Mucosa of descending colon (tissue), 3 donors: ENCODE data around the gene CLCN2. TPM values are rescaled to one million over a fixed set of nuclear protein-coding genes. Genes with fewer than 3 reads are reported as not detected.

Experiments used
- ATAC-seq: fragments of 200-7000 bp; cut with Tn5 transposase; one replicate; pipeline ENCODE4 v1.9.1; 2020; ENCODE audit warnings: mild to moderate bottlenecking, moderate library complexity
- DNase-seq, 3 donors: peaks; one replicate each; pipeline ENCODE4 v3.0.0-alpha.2; 2020
- H3K36me3 ChIP-seq: fragments of 200-600 bp; one replicate; pipeline ENCODE4 v1.8.0; 2021; ENCODE audit warnings: low read depth, mild to moderate bottlenecking
- H3K4me1 ChIP-seq: fragments of 200-600 bp; one replicate; pipeline ENCODE4 v1.8.0; 2021; ENCODE audit warnings: low read depth, mild to moderate bottlenecking
- H3K4me3 ChIP-seq: fragments of 200-600 bp; one replicate; pipeline ENCODE4 v1.8.0; 2021; ENCODE audit warnings: mild to moderate bottlenecking
- H3K9me3 ChIP-seq: fragments of 200-600 bp; one replicate; pipeline ENCODE4 v1.8.0; 2021; ENCODE audit warnings: mild to moderate bottlenecking
- intact Hi-C, 2 donors: fragments of 100-400 bp; cut with DNase I in 1 of 2; cut with micrococcal nuclease in 1 of 2; formaldehyde crosslinking; loops; one replicate each; pipeline versions ENCODE4 v1.11.0 to v1.11.1; 2022; cut with DNase I, micrococcal nuclease
- total RNA-seq, 3 donors: library from RNA; stranded (reverse); fragmentation: NEBNext Ultra II Directional in 2 of 3; extraction: Animal tissue kit (Norgen Biotek cat#: 25700) in 2 of 3; gene quantifications; one replicate each; pipeline versions ENCODE4 v1.2.1 to v1.2.4, GENCODE V29; 2021 to 2023
- TF ChIP-seq, protein P1 (sequence below): fragments of 200-600 bp; IDR thresholded peaks from one replicate; pipeline ENCODE4 v1.8.0; 2022; ENCODE audit warnings: antibody characterized with exemption, mild to moderate bottlenecking
- donor health status: DM: no; HTN: no; CAD: no; lungs with moderate emphysema.
- donor health status: DM: no; HTN: no; CAD: no.
- donor health status: DM: no; HTN: yes; CAD: no.

Gene CLCN2
- total RNA-seq, 3 donors from 2014 or later: 31.1 to 105 (median 72.0) TPM

DNA sequence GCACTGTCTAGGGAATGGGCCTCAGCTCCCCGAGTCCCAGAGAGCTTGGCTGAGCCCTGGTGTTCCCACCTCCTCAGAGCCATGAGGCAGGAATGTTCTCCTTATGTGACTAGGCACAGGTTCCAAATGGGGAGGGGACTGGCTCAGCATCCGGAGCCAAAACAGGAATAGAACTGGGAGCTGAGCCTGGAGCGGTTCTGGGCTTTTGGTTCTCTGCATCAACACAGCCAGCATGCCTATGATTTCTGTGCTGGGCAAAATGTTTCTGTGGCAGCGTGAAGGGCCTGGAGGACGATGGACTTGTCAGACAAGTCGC is 24.0 kb downstream of the CLCN2 start, which contains the start of gene FAM131A:
Gene FAM131A (plus strand): TSS at position 202 of the 316 bp plus-strand sequence. CDS start 31 bp downstream, at position 233.
- intact Hi-C loops: no loop called here
- H3K9me3 ChIP-seq: no peaks in the 10 kb centered on the region
- DNase-seq (peak in 1 of 3 donors; percentile 42), ATAC-seq (no peak)
- TF ChIP-seq, protein P1, sequence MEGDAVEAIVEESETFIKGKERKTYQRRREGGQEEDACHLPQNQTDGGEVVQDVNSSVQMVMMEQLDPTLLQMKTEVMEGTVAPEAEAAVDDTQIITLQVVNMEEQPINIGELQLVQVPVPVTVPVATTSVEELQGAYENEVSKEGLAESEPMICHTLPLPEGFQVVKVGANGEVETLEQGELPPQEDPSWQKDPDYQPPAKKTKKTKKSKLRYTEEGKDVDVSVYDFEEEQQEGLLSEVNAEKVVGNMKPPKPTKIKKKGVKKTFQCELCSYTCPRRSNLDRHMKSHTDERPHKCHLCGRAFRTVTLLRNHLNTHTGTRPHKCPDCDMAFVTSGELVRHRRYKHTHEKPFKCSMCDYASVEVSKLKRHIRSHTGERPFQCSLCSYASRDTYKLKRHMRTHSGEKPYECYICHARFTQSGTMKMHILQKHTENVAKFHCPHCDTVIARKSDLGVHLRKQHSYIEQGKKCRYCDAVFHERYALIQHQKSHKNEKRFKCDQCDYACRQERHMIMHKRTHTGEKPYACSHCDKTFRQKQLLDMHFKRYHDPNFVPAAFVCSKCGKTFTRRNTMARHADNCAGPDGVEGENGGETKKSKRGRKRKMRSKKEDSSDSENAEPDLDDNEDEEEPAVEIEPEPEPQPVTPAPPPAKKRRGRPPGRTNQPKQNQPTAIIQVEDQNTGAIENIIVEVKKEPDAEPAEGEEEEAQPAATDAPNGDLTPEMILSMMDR: no peak
- H3K4me1 ChIP-seq: peaks cover 17% of the 10 kb centered on the region
- peak within 1 kb of the TSS; percentile 46 for H3K4me3 ChIP-seq
- H3K36me3 ChIP-seq: peaks cover 4% of the 10 kb centered on the region

DNA sequence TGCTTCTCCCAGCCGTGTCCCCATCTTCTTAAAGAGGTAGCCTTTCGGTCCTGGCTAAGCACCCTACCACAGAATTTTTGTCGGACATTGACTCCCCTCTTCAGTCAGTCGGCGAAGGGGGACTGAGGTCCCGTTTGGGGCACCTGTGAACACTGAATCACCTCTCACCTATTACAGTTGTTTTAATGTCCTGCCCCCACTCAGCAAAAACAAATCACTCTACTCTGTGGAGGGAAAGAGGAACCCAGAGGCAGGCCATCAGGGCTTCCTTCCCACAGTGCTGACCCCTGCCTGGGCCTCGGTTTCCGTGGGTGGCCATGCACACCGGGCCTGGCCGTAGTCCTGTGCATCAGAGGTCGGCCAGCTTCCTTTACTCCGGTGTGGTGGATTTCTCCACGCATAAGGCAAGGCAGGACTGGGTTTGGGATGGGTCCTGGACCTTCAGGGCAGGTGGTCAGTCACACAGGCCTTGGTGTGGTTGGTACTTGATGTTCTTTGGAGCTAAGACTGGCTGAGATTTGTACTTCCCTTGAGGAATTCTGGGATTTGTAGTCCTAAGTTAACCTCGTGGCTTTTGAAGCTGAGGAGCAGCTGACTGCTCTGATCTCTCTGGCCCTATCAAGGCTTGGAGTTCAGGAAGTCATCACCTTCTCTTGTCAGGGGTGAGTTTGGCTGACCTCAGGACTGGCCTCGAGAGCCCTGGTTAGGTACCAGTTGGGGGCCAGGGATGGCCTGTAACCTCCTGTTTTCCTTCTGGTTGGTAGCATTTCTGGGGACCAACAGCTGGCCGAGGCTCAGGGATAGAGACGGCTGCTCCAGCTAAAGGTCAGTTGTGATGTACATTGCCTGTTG is 24.6 kb downstream of the CLCN2 start:
- TF ChIP-seq, protein P1: no peak
- peak; percentile 27 for ATAC-seq
- DNase-seq: peak in 2 of 3 donors; percentile 50 to 55
- no peaks in the 10 kb centered on the region for H3K9me3 ChIP-seq
- intact Hi-C loops: no loop called here
- H3K4me1 ChIP-seq: peaks cover 17% of the 10 kb centered on the region
- H3K36me3 ChIP-seq: peaks cover 8% of the 10 kb centered on the region
- peak overlapping the region; percentile 46 for H3K4me3 ChIP-seq

DNA sequence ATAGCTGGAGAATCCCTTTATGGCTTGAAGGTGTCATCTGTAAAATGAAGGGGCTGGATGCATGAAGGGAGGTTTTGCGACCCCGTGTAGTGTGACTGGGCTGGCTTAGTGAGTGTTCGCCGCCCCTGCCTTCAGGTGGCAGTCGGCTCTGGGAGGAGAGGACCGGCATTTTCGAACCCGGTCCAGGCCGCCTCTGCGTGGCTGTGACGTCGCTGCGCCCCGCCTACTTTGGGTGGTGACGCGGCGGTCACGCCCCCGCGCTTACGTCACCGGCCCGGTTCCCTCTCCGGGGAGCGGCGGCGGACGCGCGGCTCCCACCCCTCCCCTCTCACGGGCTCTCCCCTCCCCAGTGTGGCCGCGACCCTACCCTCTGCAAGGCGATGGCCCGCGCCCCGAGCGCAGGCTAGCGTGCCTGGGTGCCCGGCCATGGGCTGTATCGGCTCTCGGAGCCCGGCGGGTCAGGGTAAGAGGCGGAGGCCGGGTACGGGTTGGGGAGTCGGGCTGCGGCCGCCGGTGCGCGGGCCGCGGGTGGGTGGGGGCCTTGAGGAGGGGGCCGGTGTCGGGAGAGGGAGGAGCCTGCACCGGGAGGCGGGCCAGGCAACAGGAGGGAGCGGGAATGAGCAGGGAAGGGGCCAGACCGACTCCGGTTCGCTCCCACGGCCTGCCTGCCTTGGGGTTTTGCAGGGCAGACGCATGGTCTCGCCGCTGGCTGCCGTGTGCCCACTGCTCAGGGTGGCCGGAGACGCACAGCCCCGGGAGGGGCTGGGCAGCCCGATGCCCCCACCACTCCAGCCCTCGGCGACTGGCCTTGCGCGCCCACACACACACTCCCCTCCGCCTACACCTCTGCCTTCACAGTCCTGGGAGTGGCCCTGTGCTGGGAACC is 25.5 kb downstream of the CLCN2 start:
- intact Hi-C loops: no loop called here
- TF ChIP-seq, protein P1: no peak

DNA sequence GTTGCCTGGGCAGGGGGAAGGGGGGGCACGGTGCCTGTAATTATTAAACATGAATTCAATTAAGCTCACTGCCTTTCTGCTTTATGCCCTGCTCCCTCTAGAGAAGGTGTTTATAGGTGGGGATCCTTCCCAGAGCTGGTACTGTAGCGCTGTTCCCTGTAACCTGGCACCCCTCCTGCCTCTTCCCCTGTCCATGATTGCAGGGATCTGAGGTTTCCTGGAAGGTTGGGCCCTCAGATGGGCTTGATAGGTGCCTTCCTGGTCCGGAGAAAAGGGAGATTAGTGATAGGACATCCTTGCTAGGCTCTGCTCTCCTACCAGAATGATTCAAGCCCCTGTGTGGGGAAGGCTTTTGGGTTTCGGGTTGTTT is 26.1 kb downstream of the CLCN2 start:
- intact Hi-C loops: no loop called here
- peaks cover 20% of the 10 kb centered on the region for H3K36me3 ChIP-seq
- peaks cover 17% of the 10 kb centered on the region for H3K4me1 ChIP-seq
- H3K4me3 ChIP-seq: no peak overlapping the region
- H3K9me3 ChIP-seq: no peaks in the 10 kb centered on the region
- ATAC-seq (peak; percentile 3), DNase-seq (peak in 1 of 3 donors; percentile 29)
- TF ChIP-seq, protein P1: no peak

More for the DNA sequence above, 25.5 kb downstream of the CLCN2 start:
- DNase-seq (peak; percentile 89 to 95 (median 94)), ATAC-seq (peak; percentile 91)
- Histone ChIP-seq H3K9me3 (no peaks in the 10 kb centered on the region), H3K36me3 (peaks cover 17% of the 10 kb centered on the region), H3K4me3 (peak overlapping the region; percentile 46), H3K4me1 (peaks cover 17% of the 10 kb centered on the region)

DNA sequence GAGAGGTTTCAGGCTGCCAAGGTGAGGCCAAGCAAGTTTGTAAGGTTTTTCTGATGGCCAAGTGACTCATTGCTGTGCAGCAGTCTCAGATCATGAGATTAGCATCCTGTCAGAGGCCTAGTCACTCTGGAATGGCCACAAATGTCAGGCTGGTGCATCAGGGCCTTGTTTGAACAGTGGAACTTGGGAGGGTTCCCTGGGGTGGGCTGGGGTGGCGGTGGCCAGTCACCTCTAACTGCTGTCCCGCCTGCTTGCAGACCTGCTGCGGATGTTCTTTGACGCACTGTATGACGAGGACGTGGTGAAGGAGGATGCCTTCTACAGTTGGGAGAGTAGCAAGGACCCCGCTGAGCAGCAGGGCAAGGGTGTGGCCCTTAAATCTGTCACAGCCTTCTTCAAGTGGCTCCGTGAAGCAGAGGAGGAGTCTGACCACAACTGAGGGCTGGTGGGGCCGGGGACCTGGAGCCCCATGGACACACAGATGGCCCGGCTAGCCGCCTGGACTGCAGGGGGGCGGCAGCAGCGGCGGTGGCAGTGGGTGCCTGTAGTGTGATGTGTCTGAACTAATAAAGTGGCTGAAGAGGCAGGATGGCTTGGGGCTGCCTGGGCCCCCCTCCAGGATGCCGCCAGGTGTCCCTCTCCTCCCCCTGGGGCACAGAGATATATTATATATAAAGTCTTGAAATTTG is 26.8 kb downstream of the CLCN2 start:
- peaks cover 21% of the 10 kb centered on the region for H3K36me3 ChIP-seq
- DNase-seq (peak in 2 of 3 donors; percentile 50 to 57), ATAC-seq (no peak)
- H3K4me3 ChIP-seq: no peak overlapping the region
- intact Hi-C loops: no loop called here
- TF ChIP-seq, protein P1: no peak
- H3K9me3 ChIP-seq: no peaks in the 10 kb centered on the region
- H3K4me1 ChIP-seq: peaks cover 17% of the 10 kb centered on the region
